Lower lobe of right lung (tissue), 2 donors: Measurements from ENCODE around the gene SORCS2. TPM values are rescaled to one million over a fixed set of nuclear protein-coding genes. Genes with fewer than 3 reads are reported as not detected.

Experiments used
- ATAC-seq, 2 donors: fragments of 200-7000 bp; cut with Tn5 transposase; one replicate each; pipeline ENCODE4 v1.9.1; 2020 to 2022; ENCODE audit warnings: mild to moderate bottlenecking in 2 of 2, moderate library complexity in 2 of 2
- DNase-seq: peaks from one replicate; pipeline ENCODE4 v3.0.0-alpha.2; 2020
- H3K27ac ChIP-seq: fragments of 200-600 bp; one replicate; pipeline ENCODE4 v1.8.0; 2022
- H3K27me3 ChIP-seq: fragments of 200-600 bp; one replicate; pipeline ENCODE4 v1.8.0; 2022; ENCODE audit warnings: low read depth
- H3K36me3 ChIP-seq: fragments of 200-600 bp; one replicate; pipeline ENCODE4 v1.8.0; 2022; ENCODE audit warnings: mild to moderate bottlenecking
- H3K4me1 ChIP-seq: fragments of 200-600 bp; one replicate; pipeline ENCODE4 v1.8.0; 2022
- H3K4me3 ChIP-seq: fragments of 200-600 bp; one replicate; pipeline ENCODE4 v1.8.0; 2022; ENCODE audit warnings: mild to moderate bottlenecking
- H3K9me3 ChIP-seq: fragments of 200-600 bp; one replicate; pipeline ENCODE4 v1.8.0; 2022
- intact Hi-C: fragments of 100-400 bp; cut with DNase I; formaldehyde crosslinking; loops from one replicate; pipeline ENCODE4 v1.11.0; 2022
- total RNA-seq: library from RNA; stranded (reverse); fragmentation: NEBNext Ultra II Directional; extraction: Animal tissue kit (Norgen Biotek cat#: 25700); gene quantifications from one replicate; pipeline ENCODE4 v1.2.1, GENCODE V29; 2021
- TF ChIP-seq, protein P1 (sequence below): fragments of 200-600 bp; IDR thresholded peaks from one replicate; pipeline ENCODE4 v1.8.0; 2022; ENCODE audit warnings: antibody characterized with exemption, mild to moderate bottlenecking
- donor health status: DM: no; HTN: yes; CAD: no; lungs with severe emphysema.

SORCS2 gene
- total RNA-seq, 1 donor from 2014 or later = 5.8 TPM

DNA sequence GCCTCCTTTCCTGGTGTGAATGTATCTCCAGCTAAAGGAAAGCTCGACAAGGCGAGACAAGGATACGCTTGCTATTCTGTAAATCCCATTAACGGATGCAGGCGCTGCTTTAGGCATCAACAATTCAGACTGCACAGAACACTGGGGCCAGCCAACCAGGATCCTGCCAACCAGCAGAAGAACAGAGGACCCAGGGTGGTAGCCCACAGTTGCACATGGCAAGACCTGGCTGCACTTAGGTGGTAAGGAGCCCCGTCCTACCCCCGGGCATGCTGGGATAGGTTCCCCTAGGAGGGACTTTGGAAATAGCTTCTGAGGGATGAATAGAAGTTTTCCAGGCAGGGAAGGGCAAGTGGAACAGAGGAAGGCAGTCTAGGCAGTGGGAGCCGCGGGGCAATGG is 221.7 kb downstream of the SORCS2 start:
- ATAC-seq (no peak), DNase-seq (no peak)
- H3K9me3 ChIP-seq = peaks cover 2% of the 10 kb centered on the region
- H3K27ac ChIP-seq = no peak overlapping the region
- no peaks in the 10 kb centered on the region for H3K36me3 ChIP-seq
- H3K4me1 ChIP-seq = no peaks in the 10 kb centered on the region
- no peaks in the 10 kb centered on the region for H3K27me3 ChIP-seq
- no peak overlapping the region for H3K4me3 ChIP-seq
- TF ChIP-seq, protein P1, sequence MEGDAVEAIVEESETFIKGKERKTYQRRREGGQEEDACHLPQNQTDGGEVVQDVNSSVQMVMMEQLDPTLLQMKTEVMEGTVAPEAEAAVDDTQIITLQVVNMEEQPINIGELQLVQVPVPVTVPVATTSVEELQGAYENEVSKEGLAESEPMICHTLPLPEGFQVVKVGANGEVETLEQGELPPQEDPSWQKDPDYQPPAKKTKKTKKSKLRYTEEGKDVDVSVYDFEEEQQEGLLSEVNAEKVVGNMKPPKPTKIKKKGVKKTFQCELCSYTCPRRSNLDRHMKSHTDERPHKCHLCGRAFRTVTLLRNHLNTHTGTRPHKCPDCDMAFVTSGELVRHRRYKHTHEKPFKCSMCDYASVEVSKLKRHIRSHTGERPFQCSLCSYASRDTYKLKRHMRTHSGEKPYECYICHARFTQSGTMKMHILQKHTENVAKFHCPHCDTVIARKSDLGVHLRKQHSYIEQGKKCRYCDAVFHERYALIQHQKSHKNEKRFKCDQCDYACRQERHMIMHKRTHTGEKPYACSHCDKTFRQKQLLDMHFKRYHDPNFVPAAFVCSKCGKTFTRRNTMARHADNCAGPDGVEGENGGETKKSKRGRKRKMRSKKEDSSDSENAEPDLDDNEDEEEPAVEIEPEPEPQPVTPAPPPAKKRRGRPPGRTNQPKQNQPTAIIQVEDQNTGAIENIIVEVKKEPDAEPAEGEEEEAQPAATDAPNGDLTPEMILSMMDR = no peak
- intact Hi-C loops = no loop called here

DNA sequence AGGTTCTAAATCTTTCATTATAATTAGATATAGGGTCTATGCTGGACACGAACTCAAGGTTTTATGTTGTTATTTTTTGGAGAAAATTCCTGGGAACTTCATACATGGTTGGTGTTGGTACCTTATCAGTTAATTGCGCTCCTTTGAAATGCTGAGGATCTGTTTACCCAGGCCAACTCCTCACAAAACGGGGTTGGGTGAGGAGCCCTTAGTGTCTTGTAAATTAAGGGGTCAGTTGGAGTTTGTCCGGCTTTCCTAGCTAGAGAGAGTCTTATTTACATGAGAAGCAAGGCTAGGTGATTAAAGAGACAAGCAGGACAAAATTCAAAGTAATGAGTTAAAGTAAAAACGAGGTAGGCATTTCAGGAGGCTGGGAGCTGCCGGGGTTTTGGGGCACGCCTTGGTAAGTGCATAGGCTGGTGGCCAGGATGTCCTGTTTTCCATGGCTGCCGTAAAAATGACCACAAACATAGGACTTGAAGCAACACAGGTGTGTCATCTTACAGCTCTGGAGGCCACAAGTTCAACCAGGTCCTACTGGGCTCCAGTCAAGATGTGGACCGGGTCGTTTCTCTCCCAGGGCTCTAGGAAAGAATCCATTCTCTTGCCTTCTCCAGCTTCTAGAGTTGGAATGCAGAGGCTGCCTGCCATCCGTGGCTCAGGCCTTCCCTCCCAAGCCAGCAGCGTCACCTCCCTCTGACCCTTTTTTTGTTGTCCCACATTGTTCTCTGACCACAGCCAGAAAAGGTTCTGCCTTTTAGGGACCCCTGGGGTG is 222.6 kb downstream of the SORCS2 start:
- Histone ChIP-seq H3K9me3 (no peaks in the 10 kb centered on the region), H3K27ac (no peak overlapping the region), H3K36me3 (no peaks in the 10 kb centered on the region), H3K27me3 (no peaks in the 10 kb centered on the region), H3K4me1 (no peaks in the 10 kb centered on the region), H3K4me3 (no peak overlapping the region)
- DNase-seq (no peak), ATAC-seq (no peak)
- TF ChIP-seq, protein P1 = no peak
- intact Hi-C loops = no loop called here

DNA sequence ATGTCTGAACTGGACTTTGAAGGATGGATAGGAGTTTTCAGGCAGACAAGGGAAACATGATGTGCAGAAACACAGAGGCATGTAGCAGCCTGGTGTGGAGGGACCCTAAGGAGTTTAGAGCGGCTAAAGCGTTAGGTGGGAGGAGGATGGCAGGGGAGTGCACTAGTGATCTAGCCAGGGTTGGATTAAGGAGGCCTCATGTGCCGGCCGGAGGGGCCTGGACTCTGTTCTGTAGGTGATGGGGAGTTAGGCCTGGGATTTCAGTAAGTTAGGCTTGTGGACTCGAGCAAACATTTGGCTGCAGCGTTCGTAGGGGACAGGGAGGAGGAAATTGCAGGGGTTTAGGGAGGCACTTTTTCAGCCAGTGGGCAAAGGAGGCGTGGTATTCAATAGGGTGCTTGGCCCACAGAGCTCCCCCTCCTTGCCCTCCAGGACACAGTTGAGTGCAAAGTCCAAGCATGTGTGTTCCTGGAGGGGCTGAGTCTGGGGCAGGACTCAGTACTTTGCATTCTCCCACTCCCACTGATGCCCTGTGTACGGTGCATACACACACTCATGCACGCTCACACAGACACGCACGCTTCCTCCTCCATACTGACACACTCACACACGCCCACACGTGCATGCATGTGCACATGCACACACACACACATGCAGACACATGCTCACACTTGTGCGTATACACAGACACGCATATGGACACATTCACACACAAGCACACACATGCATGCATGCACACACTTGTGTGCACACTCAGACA is 223.8 kb downstream of the SORCS2 start:
- H3K4me3 ChIP-seq = no peak overlapping the region
- intact Hi-C loops = no loop called here
- no peaks in the 10 kb centered on the region for H3K36me3 ChIP-seq
- TF ChIP-seq, protein P1 = no peak
- H3K9me3 ChIP-seq = no peaks in the 10 kb centered on the region
- ATAC-seq (no peak), DNase-seq (no peak)
- H3K27ac ChIP-seq = no peak overlapping the region
- H3K4me1 ChIP-seq = no peaks in the 10 kb centered on the region
- no peaks in the 10 kb centered on the region for H3K27me3 ChIP-seq

DNA sequence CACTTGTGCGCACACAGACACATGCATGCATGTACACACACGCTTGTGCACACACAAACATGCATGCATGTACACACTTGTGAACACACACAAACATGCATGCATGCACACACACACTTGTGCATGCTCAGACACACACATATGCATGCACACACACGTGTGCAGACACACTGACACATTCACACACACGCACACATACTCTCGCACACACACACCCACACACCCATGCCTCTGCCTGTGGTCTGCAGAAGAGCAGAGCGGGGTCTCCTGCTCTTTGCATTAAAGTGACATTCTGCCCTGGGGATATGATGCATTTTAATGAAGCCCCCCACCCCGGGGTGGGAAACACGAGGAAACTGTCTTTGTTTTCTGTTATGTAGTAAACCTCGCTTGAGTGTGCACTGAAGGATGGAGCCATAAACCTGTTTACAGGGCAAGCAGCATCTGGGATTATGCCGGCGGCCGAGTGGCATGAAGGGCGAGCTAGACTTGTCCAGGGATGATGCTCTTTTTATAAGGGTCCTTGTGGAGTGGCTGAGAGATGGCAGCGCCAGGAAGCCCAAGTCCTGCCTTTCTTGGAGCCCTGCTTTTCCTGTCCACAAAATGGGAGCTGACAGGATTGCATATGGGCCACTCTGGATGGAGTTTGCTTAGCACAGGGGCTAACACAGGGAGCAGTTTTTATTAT is 224.6 kb downstream of the SORCS2 start:
- TF ChIP-seq, protein P1 = no peak
- Histone ChIP-seq H3K27ac (no peak overlapping the region), H3K27me3 (no peaks in the 10 kb centered on the region), H3K4me1 (no peaks in the 10 kb centered on the region), H3K9me3 (no peaks in the 10 kb centered on the region), H3K36me3 (no peaks in the 10 kb centered on the region), H3K4me3 (no peak overlapping the region)
- intact Hi-C loops = no loop called here
- DNase-seq (no peak), ATAC-seq (no peak)

DNA sequence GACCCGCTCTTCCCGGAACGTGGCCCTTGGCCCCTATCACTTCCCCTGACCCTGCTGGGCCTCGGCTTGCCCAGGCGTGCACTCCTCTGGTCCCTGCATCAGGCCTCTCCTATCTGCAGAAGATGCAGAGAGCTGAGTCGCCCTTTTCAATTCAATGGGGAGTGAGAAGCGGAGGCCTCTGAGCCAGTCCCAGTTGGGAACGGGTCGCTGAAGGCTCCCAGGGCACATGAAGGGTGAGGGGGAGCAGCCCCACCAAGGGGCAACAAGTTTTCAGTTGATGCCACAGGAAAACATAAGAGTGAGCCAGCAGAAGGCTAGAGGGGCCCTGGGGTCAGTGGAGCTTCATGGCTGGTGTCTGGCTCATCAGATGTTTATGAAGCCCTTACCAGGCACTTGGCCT is 225.3 kb downstream of the SORCS2 start:
- Histone ChIP-seq H3K4me1 (no peaks in the 10 kb centered on the region), H3K36me3 (no peaks in the 10 kb centered on the region), H3K4me3 (no peak overlapping the region), H3K27me3 (no peaks in the 10 kb centered on the region), H3K9me3 (no peaks in the 10 kb centered on the region), H3K27ac (no peak overlapping the region)
- ATAC-seq (no peak), DNase-seq (no peak)
- TF ChIP-seq, protein P1 = no peak
- intact Hi-C loops = no loop called here
